Measurements from ENCODE around the gene UBALD2. TPM values are rescaled to one million over a fixed set of nuclear protein-coding genes. Genes with fewer than 3 reads are reported as not detected.
"Not testable (repeated sequence)": the region's sequence is repeated elsewhere in the genome, so short reads cannot be mapped to it uniquely, and the experiment has no call there.

Gene UBALD2
- total RNA-seq, 1 donor from 2014 or later, result 28.1 TPM

- ATAC-seq (ENCODE audit: poor library complexity) (no peak), DNase-seq (no peak)
- intact Hi-C loops (cut with DNase I), result loop anchor here (5.0 to 10.0 kb wide), 2 partner anchors 175 to 283 kb away; no protein-coding TSS in a partner anchor
Observed at GRCh38 chr17:76297436-76297835, 32.3 kb downstream of the UBALD2 start.

DNA sequence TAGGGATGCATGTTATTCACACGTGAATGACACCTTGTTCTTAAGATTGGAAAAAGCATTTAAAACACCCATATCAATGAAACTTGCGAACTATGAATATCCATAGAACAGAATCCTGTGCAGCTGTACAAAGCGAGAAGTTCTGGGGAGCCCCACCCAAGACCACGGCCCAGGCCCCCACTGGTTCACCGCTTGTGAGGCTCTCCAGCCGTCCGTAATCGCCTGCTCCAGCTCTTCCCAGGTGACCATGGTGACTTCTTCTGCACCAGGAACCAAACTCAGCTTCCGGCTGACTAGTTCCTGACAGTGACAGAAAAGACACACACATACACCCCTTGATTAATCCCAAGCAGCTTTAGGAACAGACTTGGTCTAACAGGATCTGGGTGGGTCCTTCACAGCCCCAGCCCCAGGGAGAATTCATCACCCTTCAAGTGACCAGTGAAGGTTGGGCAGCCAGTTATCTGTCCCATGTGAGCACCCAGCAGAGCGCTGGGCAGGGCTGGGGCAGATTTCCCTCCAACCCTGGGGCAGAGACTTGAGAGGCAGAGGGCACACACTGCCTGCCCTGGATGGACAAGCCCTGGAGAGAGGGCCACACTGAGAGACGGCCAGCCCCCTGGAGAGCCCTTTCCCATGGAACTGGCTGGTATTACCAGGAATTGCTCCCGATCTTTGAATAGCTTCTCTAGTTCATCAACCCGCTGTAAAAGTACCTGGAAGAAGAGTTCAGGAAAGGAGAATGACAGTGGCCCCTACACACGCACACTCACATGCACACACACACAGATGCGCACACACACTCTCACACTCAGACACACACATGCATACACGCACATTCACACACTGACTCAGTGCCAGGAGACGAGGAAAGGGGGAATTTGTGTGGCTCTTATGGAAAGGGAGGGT lies 39.3 kb downstream of the UBALD2 start:
- no peak for DNase-seq
- ATAC-seq (ENCODE audit: poor library complexity), result no peak
- intact Hi-C loops (cut with DNase I), result loop anchor here (5.0 kb wide), 1 partner anchor 203 kb away; no protein-coding TSS in a partner anchor

DNA sequence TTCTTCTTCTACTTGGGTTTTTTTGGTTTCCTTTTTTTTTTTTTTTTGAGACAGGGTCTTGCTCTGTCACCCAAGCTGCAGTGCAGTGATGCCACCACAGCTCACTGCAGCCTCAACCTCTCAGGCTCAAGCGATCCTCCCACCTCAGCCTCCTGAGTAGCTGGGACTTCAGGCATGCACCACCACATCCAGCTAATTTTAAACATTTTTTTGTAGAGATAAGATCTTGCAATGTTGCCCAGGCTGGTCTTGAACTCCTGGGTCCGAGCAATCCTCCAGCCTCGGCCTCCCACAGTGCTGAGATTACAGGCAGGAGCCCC lies 39.9 kb downstream of the UBALD2 start:
- intact Hi-C loops (cut with DNase I); ATAC-seq (ENCODE audit: poor library complexity); DNase-seq: not testable (repeated sequence)

- no peak for ATAC-seq (ENCODE audit: poor library complexity)
- intact Hi-C loops (cut with DNase I), result no loop called here
- no peak for DNase-seq
Observed at GRCh38 chr17:76307299-76307965, 42.3 kb downstream of the UBALD2 start.

- ATAC-seq (ENCODE audit: poor library complexity) (no peak), DNase-seq (no peak)
- intact Hi-C loops (cut with DNase I), result no loop called here
Observed at GRCh38 chr17:76307966-76308338, 42.8 kb downstream of the UBALD2 start, which contains the start of gene QRICH2. Gene QRICH2, minus strand, starts transcription at chr17:76308276. Its CDS starts 278 bp downstream, at chr17:76307998.

GRCh38 chr17:76309461-76309860 lies 44.3 kb downstream of the UBALD2 start:
- intact Hi-C loops (cut with DNase I), result no loop called here
- ATAC-seq (ENCODE audit: poor library complexity), result no peak
- no peak for DNase-seq

DNA sequence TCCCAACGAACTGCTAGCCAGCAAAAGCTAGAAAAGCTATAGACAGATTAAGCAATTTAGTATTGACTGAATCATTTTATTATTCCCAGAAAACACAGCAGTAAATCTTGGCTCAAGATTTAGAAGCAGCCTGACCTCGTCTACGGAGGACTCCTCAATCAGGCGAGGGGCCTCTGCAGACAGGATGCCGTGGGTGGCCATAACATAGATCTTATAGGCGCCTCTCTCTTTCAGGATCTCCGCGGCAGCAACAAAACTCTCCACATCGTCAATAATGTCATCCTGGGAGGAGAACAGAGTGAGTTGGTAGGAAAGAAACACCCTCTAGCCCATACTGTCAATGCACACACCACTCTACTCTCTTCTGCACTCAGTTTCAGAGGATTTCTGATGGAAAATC lies 47.6 kb downstream of the UBALD2 start:
- intact Hi-C loops (cut with DNase I), result no loop called here
- ATAC-seq (ENCODE audit: poor library complexity) (no peak), DNase-seq (no peak)

GRCh38 chr17:76314392-76315227 lies 49.5 kb downstream of the UBALD2 start:
- ATAC-seq (ENCODE audit: poor library complexity), result no peak
- intact Hi-C loops (cut with DNase I), result no loop called here
- DNase-seq, result no peak

DNA sequence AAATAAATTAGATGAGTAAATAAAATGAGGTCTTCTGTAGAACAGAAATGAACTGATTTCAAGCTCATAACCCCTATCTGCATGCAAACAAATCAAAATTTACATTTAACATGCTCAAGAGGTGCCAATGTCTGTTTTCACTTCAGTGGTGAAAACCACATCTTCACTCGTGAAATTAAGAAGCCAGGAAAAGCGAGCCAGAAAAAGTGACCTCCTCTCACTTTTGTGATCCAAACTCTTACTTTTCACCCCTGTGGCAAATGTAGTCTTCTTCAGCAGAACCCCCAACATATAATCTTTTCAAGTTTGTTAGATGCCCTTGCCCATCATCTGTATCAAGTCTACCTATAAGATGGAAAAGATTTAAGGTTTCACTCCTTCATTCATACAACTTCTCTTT lies 52.4 kb downstream of the UBALD2 start:
- DNase-seq (no peak), ATAC-seq (ENCODE audit: poor library complexity) (no peak)
- intact Hi-C loops (cut with DNase I), result no loop called here

DNA sequence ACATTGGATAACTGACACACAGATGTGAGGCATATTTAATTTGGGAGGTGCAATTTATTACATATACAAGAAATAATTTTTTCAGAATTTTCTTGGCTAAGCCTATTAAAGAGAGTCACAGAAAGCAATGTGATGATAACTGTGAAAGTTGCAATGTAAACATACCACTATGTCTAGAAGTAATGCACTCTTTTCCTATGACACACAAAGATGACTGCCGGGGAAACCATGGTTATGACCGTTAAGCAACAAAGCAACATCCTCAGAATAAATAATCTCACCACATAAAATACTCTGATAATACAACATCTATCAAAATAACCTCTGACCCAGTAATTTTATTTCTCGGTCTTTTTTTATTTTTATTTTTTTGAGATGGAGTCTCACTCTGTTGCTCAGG lies 53.4 kb downstream of the UBALD2 start:
- ATAC-seq (ENCODE audit: poor library complexity) (no peak), DNase-seq (no peak)
- intact Hi-C loops (cut with DNase I), result no loop called here

Other genes with a start within 250 kb of the UBALD2 start
- gene EVPL, start 238.0 kb upstream of the UBALD2 start, total RNA-seq, result 0.08 TPM
- gene SRP68, start 192.8 kb upstream of the UBALD2 start, total RNA-seq, result 57.9 TPM
- gene GALR2, start 190.6 kb upstream of the UBALD2 start, total RNA-seq, result not detected
- gene ZACN, start 186.2 kb upstream of the UBALD2 start, total RNA-seq, result not detected
- gene EXOC7, start 161.6 kb upstream of the UBALD2 start, total RNA-seq, result 74.7 TPM
- not detected for gene FOXJ1, start 124.1 kb upstream of the UBALD2 start, total RNA-seq
- gene RNF157, start 24.9 kb upstream of the UBALD2 start, total RNA-seq, result 18.5 TPM
- 2.6 TPM for gene QRICH2, start 42.9 kb downstream of the UBALD2 start, total RNA-seq
- gene PRPSAP1, start 88.6 kb downstream of the UBALD2 start, total RNA-seq, result 31.9 TPM
- 2.0 TPM for gene SPHK1, start 119.3 kb downstream of the UBALD2 start, total RNA-seq
- 35.9 TPM for gene UBE2O, start 187.8 kb downstream of the UBALD2 start, total RNA-seq
- gene AANAT, start 202.3 kb downstream of the UBALD2 start, total RNA-seq, result not detected
- 15.4 TPM for gene RHBDF2, start 236.1 kb downstream of the UBALD2 start, total RNA-seq